Measurements from ENCODE around the gene FLVCR2.

- TF ChIP-seq, protein P1, sequence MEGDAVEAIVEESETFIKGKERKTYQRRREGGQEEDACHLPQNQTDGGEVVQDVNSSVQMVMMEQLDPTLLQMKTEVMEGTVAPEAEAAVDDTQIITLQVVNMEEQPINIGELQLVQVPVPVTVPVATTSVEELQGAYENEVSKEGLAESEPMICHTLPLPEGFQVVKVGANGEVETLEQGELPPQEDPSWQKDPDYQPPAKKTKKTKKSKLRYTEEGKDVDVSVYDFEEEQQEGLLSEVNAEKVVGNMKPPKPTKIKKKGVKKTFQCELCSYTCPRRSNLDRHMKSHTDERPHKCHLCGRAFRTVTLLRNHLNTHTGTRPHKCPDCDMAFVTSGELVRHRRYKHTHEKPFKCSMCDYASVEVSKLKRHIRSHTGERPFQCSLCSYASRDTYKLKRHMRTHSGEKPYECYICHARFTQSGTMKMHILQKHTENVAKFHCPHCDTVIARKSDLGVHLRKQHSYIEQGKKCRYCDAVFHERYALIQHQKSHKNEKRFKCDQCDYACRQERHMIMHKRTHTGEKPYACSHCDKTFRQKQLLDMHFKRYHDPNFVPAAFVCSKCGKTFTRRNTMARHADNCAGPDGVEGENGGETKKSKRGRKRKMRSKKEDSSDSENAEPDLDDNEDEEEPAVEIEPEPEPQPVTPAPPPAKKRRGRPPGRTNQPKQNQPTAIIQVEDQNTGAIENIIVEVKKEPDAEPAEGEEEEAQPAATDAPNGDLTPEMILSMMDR (conservative IDR thresholded peaks at IDR 0.05 in 1 of 2, IDR thresholded peaks at IDR 0.05 in 1 of 2; ENCODE audit: extremely low read depth in 1 of 2, insufficient read depth in 1 of 2, low read depth in 1 of 2, low read length in 2 of 2): no peak
- TF ChIP-seq EZH2 (IDR thresholded peaks at IDR 0.05; ENCODE audit: borderline replicate concordance, low read length): no peak
Observed at GRCh38 chr14:75640876-75641275, 62.5 kb downstream of the FLVCR2 start.

Measured in mammary epithelial cell (primary cell).